Ishikawa (cell line): Measurements from ENCODE around the gene FRAS1.

ENCODE experiments used
- CEBPB ChIP-seq: IDR thresholded peaks from 2 replicates; pipeline ENCODE4 v1.6.1; 2012
- CREB1 ChIP-seq: IDR thresholded peaks from 2 replicates; pipeline ENCODE4 v1.6.1; 2012; ENCODE audit warnings: low read depth
- EGR1 ChIP-seq: IDR thresholded peaks from 2 replicates; pipeline ENCODE4 v1.6.1; 2012
- EP300 ChIP-seq: IDR thresholded peaks from 2 replicates; pipeline ENCODE4 v1.6.1; 2012; ENCODE audit warnings: borderline replicate concordance
- FOXM1 ChIP-seq: IDR thresholded peaks from 2 replicates; pipeline ENCODE4 v1.6.1; 2012; ENCODE audit warnings: low read depth, borderline replicate concordance
- NFIC ChIP-seq: IDR thresholded peaks from 2 replicates; pipeline ENCODE4 v1.6.1; 2012
- RAD21 ChIP-seq: IDR thresholded peaks from 2 replicates; pipeline ENCODE4 v1.6.1; 2012; ENCODE audit warnings: low read depth
- TAF1 ChIP-seq: IDR thresholded peaks from 2 replicates; pipeline ENCODE4 v1.6.1; 2012; ENCODE audit warnings: low read depth, mild to moderate bottlenecking
- TCF12 ChIP-seq: IDR thresholded peaks from 2 replicates; pipeline ENCODE4 v1.6.1; 2012; ENCODE audit warnings: low read depth
- TEAD4 ChIP-seq: IDR thresholded peaks from 2 replicates; pipeline ENCODE4 v1.6.1; 2012
- YY1 ChIP-seq: IDR thresholded peaks from 2 replicates; pipeline ENCODE4 v1.6.1; 2012; ENCODE audit warnings: low read depth
- ZBTB7A ChIP-seq: IDR thresholded peaks from 2 replicates; pipeline ENCODE4 v1.6.1; 2012; ENCODE audit warnings: low read depth
- TF ChIP-seq, protein P1 (sequence below): IDR thresholded peaks from 2 replicates; pipeline ENCODE4 v1.6.1; 2012
- TF ChIP-seq, protein P2 (sequence below): IDR thresholded peaks from 2 replicates; pipeline ENCODE4 v1.6.1; 2012
- TF ChIP-seq, protein P3 (sequence below): IDR thresholded peaks from 2 replicates; pipeline ENCODE4 v1.6.1; 2012; ENCODE audit warnings: low read depth, mild to moderate bottlenecking

Gene FRAS1

DNA sequence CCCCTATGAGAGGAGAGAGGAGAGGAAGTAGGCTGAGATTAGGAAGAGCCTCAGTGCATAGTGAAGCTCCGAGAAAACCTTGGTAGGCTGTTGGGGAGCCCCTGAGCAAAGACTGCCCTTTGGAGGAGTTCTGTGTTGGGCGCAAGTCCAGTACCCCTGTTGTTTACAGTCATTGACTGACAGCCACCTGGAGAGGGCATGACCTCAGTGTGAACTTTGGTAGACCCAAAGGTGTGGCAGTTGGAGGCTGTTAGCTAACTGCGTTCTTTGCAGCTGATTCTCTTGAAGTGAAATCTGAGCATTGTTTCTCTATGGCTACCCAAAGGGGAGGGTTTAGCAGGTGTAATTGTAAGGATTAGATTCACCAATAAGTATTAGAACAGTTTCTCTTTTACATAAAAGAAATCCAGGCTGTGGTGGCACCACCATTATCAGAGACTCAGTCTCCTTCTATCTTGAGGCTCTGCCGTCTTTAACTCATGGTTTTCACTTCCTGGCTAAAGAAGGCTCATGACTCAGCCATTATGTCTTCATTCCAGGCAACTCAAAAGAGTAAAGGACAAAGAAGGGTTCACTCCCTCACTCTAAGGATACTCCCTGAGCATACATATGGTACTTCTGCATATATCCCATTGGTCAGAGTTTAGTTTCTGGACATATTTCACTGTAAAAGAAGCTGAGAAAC lies 527.9 kb downstream of the FRAS1 start:
- no peak for TF ChIP-seq YY1
- TF ChIP-seq EGR1 = no peak
- no peak for TF ChIP-seq TAF1
- TF ChIP-seq, protein P1, sequence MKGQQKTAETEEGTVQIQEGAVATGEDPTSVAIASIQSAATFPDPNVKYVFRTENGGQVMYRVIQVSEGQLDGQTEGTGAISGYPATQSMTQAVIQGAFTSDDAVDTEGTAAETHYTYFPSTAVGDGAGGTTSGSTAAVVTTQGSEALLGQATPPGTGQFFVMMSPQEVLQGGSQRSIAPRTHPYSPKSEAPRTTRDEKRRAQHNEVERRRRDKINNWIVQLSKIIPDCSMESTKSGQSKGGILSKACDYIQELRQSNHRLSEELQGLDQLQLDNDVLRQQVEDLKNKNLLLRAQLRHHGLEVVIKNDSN = no peak
- no peak for TF ChIP-seq ZBTB7A
- TF ChIP-seq CREB1 = no peak
- TF ChIP-seq, protein P2, sequence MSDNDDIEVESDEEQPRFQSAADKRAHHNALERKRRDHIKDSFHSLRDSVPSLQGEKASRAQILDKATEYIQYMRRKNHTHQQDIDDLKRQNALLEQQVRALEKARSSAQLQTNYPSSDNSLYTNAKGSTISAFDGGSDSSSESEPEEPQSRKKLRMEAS = no peak
- TF ChIP-seq CEBPB = no peak
- no peak for TF ChIP-seq NFIC
- TF ChIP-seq, protein P3, sequence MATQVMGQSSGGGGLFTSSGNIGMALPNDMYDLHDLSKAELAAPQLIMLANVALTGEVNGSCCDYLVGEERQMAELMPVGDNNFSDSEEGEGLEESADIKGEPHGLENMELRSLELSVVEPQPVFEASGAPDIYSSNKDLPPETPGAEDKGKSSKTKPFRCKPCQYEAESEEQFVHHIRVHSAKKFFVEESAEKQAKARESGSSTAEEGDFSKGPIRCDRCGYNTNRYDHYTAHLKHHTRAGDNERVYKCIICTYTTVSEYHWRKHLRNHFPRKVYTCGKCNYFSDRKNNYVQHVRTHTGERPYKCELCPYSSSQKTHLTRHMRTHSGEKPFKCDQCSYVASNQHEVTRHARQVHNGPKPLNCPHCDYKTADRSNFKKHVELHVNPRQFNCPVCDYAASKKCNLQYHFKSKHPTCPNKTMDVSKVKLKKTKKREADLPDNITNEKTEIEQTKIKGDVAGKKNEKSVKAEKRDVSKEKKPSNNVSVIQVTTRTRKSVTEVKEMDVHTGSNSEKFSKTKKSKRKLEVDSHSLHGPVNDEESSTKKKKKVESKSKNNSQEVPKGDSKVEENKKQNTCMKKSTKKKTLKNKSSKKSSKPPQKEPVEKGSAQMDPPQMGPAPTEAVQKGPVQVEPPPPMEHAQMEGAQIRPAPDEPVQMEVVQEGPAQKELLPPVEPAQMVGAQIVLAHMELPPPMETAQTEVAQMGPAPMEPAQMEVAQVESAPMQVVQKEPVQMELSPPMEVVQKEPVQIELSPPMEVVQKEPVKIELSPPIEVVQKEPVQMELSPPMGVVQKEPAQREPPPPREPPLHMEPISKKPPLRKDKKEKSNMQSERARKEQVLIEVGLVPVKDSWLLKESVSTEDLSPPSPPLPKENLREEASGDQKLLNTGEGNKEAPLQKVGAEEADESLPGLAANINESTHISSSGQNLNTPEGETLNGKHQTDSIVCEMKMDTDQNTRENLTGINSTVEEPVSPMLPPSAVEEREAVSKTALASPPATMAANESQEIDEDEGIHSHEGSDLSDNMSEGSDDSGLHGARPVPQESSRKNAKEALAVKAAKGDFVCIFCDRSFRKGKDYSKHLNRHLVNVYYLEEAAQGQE = no peak
- TF ChIP-seq TEAD4 = no peak
- TF ChIP-seq RAD21 = no peak
- TF ChIP-seq FOXM1 = no peak
- TF ChIP-seq TCF12 = no peak
- TF ChIP-seq EP300 = no peak

DNA sequence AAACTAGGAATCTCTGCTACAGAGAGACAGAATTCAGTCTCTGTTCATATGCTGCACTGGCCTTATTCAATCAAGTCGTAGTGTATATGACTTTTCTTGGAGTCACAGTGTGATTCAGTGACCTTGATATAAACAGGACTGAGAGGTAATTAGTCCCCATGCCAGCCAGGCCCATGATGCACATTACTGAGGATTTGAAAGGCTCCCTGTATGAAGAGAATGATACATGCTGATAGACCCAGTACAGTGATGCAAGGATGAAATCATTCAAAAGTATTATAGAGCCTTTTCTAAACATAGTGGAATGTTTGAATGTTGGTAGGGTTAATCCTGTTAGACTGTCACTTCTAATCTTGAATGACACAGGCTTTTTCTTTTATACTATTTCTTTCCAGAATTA lies 528.5 kb downstream of the FRAS1 start:
- TF ChIP-seq, protein P3 = no peak

DNA sequence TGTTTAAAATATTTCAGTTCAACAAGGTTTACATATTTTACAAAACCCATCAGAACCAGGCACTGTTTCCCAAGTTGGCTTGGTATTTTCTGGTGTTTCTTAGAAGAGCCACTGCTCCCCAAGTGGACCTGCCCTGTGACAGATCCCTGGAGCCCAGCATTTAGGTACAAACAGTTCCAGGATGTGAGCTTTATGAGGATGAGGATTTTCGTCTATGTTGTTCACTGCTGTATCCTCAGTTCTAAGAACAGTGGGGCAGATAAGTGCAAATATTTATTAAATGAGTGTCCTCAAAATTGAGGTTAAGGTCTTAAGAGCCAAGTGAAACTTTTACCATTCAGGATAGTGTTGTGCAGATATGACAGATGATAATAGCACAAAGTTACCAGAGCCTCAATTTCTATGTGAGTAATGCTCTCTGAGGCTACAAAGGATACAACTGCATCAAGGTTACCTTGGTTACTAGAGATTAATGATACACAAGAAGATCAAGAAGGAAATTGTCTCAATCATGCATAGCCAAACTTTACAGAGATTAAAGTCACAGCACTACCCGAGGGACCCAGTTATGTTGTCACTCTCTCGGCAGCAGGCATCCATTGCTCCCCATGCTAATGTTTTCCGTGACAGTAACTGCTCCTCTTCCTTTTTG lies 531.9 kb downstream of the FRAS1 start:
- TF ChIP-seq EGR1 (no peak), TAF1 (no peak), EP300 (no peak), CEBPB (no peak), CREB1 (no peak), FOXM1 (no peak), NFIC (no peak)
- TF ChIP-seq, protein P1 = no peak
- TF ChIP-seq, protein P2 = no peak
- TF ChIP-seq, protein P3 = no peak

DNA sequence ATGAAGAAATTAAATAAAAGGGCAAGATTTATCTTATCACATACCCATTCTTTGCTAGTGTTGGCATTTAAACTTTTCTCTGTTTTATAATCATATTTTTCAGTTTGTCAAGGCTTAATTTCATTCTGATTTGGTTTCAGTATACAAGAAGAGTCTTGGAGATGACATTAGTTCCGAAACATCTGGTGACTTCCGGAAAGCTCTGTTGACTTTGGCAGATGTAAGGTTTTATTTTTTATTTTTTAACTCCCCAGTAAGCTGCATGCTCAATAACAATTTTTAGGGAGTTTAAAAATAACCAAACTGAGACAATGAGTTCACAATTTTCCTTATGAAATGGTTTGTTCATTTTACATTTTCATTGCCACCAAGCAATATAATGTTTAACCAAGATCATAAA lies 534.3 kb downstream of the FRAS1 start:
- TF ChIP-seq YY1 (no peak), CREB1 (no peak), NFIC (no peak)

DNA sequence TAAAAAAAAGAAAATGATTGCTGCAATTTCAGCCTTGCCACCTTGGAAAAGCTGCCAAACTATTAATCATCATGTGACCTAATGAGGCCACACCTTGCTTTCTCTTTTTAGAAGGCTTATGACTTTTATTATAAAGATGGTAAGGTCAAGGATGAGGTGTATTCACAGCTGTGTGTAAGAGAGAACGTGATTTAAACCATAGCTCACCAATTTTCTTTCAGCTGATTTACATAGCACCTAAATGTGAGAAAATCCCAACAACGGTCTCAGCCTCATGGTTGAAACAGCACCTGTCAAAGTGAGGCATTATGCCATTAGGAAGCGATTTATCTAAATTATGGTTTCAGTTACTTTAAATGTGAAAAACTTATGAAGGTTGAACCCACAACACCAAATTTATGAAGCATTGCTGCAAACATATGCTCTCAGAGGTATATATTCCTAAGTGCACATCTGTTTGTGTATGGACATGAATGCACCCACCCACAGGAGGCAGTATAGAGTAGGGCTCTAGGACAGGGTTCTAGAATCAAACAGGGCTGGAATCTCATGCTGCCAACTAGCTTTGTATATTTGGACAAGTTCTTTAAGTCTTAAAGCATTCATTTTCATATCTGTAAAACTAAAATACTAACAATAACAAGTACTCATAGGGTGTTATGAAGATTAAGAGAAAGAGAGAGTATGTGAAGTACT lies 535.1 kb downstream of the FRAS1 start:
- no peak for TF ChIP-seq TEAD4
- TF ChIP-seq, protein P2 = no peak
- TF ChIP-seq EGR1 = no peak
- TF ChIP-seq YY1 = no peak
- TF ChIP-seq RAD21 = peak; percentile 26
- no peak for TF ChIP-seq CEBPB
- TF ChIP-seq TAF1 = no peak
- TF ChIP-seq FOXM1 = no peak
- TF ChIP-seq, protein P3 = no peak
